Colonic mucosa (tissue), 4 donors: ENCODE measurements around the gene CAV1. TPM values are rescaled to one million over a fixed set of nuclear protein-coding genes. Genes with fewer than 3 reads are reported as not detected.

Source experiments
- DNase-seq: peaks from one replicate; pipeline ENCODE4 v3.0.0-alpha.2; 2020
- H3K27ac ChIP-seq: fragments of 200-600 bp; one replicate; pipeline ENCODE4 v1.8.0; 2021
- H3K27me3 ChIP-seq: fragments of 200-600 bp; one replicate; pipeline ENCODE4 v1.8.0; 2021
- H3K36me3 ChIP-seq: fragments of 200-600 bp; one replicate; pipeline ENCODE4 v1.8.0; 2021
- H3K4me1 ChIP-seq: fragments of 200-600 bp; one replicate; pipeline ENCODE4 v1.8.0; 2021; ENCODE audit warnings: mild to moderate bottlenecking
- H3K4me3 ChIP-seq: fragments of 200-600 bp; one replicate; pipeline ENCODE4 v1.8.0; 2021
- H3K9ac ChIP-seq, 2 donors: one replicate each; pipeline ENCODE4 v1.7.0; 2013; ENCODE audit warnings: control low read depth in 2 of 2, low read depth in 2 of 2, low read length in 2 of 2
- H3K9me3 ChIP-seq: fragments of 200-600 bp; one replicate; pipeline ENCODE4 v1.8.0; 2021
- intact Hi-C: fragments of 100-400 bp; cut with DNase I; formaldehyde crosslinking; loops from one replicate; pipeline ENCODE4 v1.14.1; 2022
- total RNA-seq, 2 donors: library from RNA; stranded (reverse); fragmentation: NEBNext Ultra II Directional in 1 of 2; extraction: Animal tissue kit (Norgen Biotek cat#: 25700) in 1 of 2; gene quantifications; one replicate each; pipeline ENCODE4 v1.2.1, GENCODE V29; 2021
- TF ChIP-seq, protein P1 (sequence below): fragments of 200-600 bp; IDR thresholded peaks from one replicate; pipeline ENCODE4 v1.8.0; 2022; ENCODE audit warnings: antibody characterized with exemption, mild to moderate bottlenecking
- donor health status: healthy.
- donor health status: DM: no; HTN: no; CAD: no.
- donor health status: DM: no; HTN: no; CAD: no.

The CAV1 gene
- total RNA-seq, 2 donors from 2014 or later, result 16.1 to 87.0 TPM

GRCh38 chr7:116574025-116574822, 49.4 kb downstream of the CAV1 start:
- DNase-seq, result no peak

DNA sequence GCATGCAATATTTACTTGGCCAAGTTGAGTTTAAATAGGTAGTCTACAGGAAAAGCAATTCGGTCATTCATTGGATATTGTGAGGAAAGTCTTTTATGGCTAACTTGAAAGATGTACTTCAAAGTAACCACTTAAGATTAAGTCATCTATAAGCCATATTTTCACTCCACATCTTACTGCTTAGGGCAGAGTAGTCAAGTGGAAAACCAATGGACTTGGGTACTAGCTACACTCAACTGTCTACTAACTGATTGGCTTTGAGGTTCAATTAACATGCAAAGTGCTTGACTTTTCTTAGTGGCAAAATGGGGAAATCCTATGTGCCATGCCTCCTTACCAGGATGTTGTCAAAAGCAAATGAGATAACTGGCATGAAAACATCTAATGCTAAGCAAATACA, 51.0 kb downstream of the CAV1 start:
- H3K9ac ChIP-seq, result no peak overlapping the region
- H3K9me3 ChIP-seq, result no peaks in the 10 kb centered on the region
- no peak overlapping the region for H3K27ac ChIP-seq
- DNase-seq, result no peak
- no peaks in the 10 kb centered on the region for H3K4me1 ChIP-seq
- H3K36me3 ChIP-seq, result no peaks in the 10 kb centered on the region
- no peak overlapping the region for H3K4me3 ChIP-seq
- intact Hi-C loops, result no loop called here
- TF ChIP-seq, protein P1, sequence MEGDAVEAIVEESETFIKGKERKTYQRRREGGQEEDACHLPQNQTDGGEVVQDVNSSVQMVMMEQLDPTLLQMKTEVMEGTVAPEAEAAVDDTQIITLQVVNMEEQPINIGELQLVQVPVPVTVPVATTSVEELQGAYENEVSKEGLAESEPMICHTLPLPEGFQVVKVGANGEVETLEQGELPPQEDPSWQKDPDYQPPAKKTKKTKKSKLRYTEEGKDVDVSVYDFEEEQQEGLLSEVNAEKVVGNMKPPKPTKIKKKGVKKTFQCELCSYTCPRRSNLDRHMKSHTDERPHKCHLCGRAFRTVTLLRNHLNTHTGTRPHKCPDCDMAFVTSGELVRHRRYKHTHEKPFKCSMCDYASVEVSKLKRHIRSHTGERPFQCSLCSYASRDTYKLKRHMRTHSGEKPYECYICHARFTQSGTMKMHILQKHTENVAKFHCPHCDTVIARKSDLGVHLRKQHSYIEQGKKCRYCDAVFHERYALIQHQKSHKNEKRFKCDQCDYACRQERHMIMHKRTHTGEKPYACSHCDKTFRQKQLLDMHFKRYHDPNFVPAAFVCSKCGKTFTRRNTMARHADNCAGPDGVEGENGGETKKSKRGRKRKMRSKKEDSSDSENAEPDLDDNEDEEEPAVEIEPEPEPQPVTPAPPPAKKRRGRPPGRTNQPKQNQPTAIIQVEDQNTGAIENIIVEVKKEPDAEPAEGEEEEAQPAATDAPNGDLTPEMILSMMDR, result no peak
- H3K27me3 ChIP-seq, result no peaks in the 10 kb centered on the region

More at GRCh38 chr7:116574025-116574822, 49.4 kb downstream of the CAV1 start:
- Histone ChIP-seq H3K27ac (no peak overlapping the region), H3K36me3 (no peaks in the 10 kb centered on the region), H3K27me3 (no peaks in the 10 kb centered on the region), H3K4me3 (no peak overlapping the region), H3K9me3 (no peaks in the 10 kb centered on the region), H3K9ac (no peak overlapping the region), H3K4me1 (no peaks in the 10 kb centered on the region)
- intact Hi-C loops, result no loop called here
- TF ChIP-seq, protein P1, result no peak

DNA sequence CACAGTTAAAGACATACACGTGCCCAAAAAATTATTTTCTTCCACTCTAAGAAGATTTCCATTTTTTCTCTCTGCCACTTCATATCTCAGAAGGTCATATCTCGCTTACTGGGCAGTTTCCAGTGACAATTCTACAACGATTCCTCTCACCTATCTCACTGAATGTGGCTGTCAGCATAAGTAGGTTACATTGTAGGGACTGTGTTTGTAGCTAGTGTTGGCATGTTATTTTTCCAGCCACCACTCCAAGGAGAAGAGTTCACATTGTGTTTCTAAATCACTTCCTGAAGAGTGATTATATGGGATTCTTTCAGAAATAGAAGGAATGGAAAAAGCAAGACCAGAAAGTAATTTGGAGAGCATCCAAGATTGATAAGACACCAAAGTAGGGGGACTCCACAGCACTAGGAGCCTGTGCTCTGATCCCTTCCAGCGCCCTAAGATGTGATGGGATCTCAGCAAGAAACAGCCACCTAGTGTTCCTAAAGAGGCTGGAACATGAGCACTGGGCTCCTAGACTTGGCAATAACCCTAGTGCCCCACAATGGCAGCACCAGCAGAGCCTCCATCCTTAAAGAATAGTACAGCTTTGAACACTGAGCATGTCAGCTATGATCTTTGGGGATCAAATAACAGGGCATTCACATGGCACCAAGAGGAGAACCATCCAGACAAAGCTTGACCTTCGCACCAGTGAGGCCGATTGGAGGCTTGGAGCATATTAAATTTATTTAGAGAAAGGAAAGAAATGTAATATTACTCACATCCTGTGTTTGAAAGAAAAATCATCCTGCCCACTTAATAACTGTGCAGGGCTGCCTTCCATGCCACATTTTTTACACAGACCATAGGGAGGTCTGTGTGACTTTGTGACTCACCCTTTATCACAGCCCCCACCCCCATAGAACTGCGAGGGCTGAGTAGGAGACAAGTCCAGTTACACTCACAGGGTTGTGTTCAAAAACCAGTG, 51.8 kb downstream of the CAV1 start:
- no peaks in the 10 kb centered on the region for H3K27me3 ChIP-seq
- no peaks in the 10 kb centered on the region for H3K36me3 ChIP-seq
- H3K9me3 ChIP-seq, result no peaks in the 10 kb centered on the region
- H3K9ac ChIP-seq, result no peak overlapping the region
- no peak for DNase-seq
- H3K4me3 ChIP-seq, result no peak overlapping the region
- no peaks in the 10 kb centered on the region for H3K4me1 ChIP-seq
- TF ChIP-seq, protein P1, result no peak
- H3K27ac ChIP-seq, result no peak overlapping the region
- intact Hi-C loops, result no loop called here

- H3K9me3 ChIP-seq, result no peaks in the 10 kb centered on the region
- DNase-seq, result no peak
- no peak overlapping the region for H3K4me3 ChIP-seq
- intact Hi-C loops, result no loop called here
- no peak overlapping the region for H3K9ac ChIP-seq
- no peaks in the 10 kb centered on the region for H3K36me3 ChIP-seq
- TF ChIP-seq, protein P1, result no peak
- no peaks in the 10 kb centered on the region for H3K4me1 ChIP-seq
- no peaks in the 10 kb centered on the region for H3K27me3 ChIP-seq
- H3K27ac ChIP-seq, result no peak overlapping the region
These were observed 52.6 kb downstream of the CAV1 start for GRCh38 chr7:116577320-116577871.

DNA sequence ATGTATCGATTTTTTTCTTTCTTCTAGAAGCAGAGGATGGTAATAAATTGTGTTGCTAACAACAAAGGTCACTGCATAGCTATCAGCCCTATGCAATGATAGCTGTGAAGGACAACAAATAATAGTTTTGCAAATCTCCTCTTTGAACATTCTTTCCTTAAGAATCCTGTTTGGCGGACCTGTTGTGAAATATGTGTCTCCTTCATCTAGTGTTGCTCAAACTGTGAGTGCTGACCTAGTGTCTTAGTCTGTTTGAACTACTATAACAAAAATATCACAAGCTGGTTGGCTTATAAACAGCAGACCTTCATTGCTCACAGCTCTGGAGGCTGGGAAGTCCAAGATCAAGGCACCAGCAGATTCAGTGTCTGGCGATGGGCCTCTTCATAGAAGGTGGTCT, 53.7 kb downstream of the CAV1 start:
- H3K27ac ChIP-seq, result no peak overlapping the region
- H3K36me3 ChIP-seq, result no peaks in the 10 kb centered on the region
- no peak overlapping the region for H3K9ac ChIP-seq
- TF ChIP-seq, protein P1, result no peak
- H3K9me3 ChIP-seq, result no peaks in the 10 kb centered on the region
- no peaks in the 10 kb centered on the region for H3K4me1 ChIP-seq
- H3K27me3 ChIP-seq, result no peaks in the 10 kb centered on the region
- H3K4me3 ChIP-seq, result no peak overlapping the region
- DNase-seq, result no peak
- intact Hi-C loops, result no loop called here
